Suppressor macrophage (primary cell): Measurements from ENCODE around the gene RHOB.

Experiments
- DNase-seq, 4 experiments: peaks; one replicate each; pipeline ENCODE4 v3.0.0-alpha.2; 2020 to 2022

The RHOB gene

GRCh38 chr2:20494241-20494640 lies 47.4 kb downstream of the RHOB start:
- DNase-seq: peak; percentile 46 to 80 (median 64)

- DNase-seq: peak in 1 of 4 experiments; percentile 24
Observed at GRCh38 chr2:20496076-20496872, 49.4 kb downstream of the RHOB start.

GRCh38 chr2:20496942-20497341 lies 50.1 kb downstream of the RHOB start:
- no peak for DNase-seq
